Loucy (cell line): ENCODE data around the gene C1QL4.
"Not testable (repeated sequence)": the region's sequence is repeated elsewhere in the genome, so short reads cannot be mapped to it uniquely, and the experiment has no call there.

Experiments
- H2AFZ ChIP-seq: fragments of 200-600 bp; sonication (generic); 2 replicates; pipeline ENCODE4 v1.6.0; 2016; ENCODE audit warnings: antibody characterized with exemption, mild to moderate bottlenecking, low read length, moderate library complexity
- H3F3A ChIP-seq: fragments of 200-600 bp; 2 replicates; pipeline ENCODE4 v1.6.0; 2016; ENCODE audit warnings: antibody characterized with exemption, low read depth, mild to moderate bottlenecking
- H3K27me3 ChIP-seq: fragments of 200-600 bp; sonication (generic); 2 replicates; pipeline ENCODE4 v1.6.1; 2014; ENCODE audit warnings: low read length, mild to moderate bottlenecking; ENCODE audit not compliant: insufficient read depth, poor library complexity, severe bottlenecking
- H3K36me3 ChIP-seq: fragments of 200-600 bp; sonication (generic); 2 replicates; pipeline ENCODE4 v1.6.1; 2016; ENCODE audit warnings: low read length; ENCODE audit not compliant: insufficient read depth
- H3K4me1 ChIP-seq: fragments of 200-600 bp; sonication (generic); 2 replicates; pipeline ENCODE4 v1.5.1; 2014; ENCODE audit warnings: low read length, mild to moderate bottlenecking; ENCODE audit not compliant: insufficient read depth, poor library complexity, severe bottlenecking
- H3K4me2 ChIP-seq: fragments of 200-600 bp; sonication (generic); 2 replicates; pipeline ENCODE4 v1.6.0; 2014; ENCODE audit warnings: antibody characterized with exemption, low read length, low read depth, mild to moderate bottlenecking; ENCODE audit not compliant: poor library complexity, severe bottlenecking
- H3K4me3 ChIP-seq: fragments of 200-600 bp; sonication (generic); 2 replicates; pipeline ENCODE4 v1.5.1; 2014; ENCODE audit warnings: low read length, mild to moderate bottlenecking, mixed read lengths; ENCODE audit not compliant: poor library complexity, severe bottlenecking
- H3K79me2 ChIP-seq: fragments of 200-600 bp; sonication (generic); 2 replicates; pipeline ENCODE4 v1.6.1; 2014; ENCODE audit warnings: low read length; ENCODE audit not compliant: insufficient read depth
- H3K9ac ChIP-seq: fragments of 200-600 bp; sonication (generic); 2 replicates; pipeline ENCODE4 v1.6.0; 2014; ENCODE audit warnings: mild to moderate bottlenecking, low read depth, low read length, moderate library complexity; ENCODE audit not compliant: poor library complexity, severe bottlenecking
- H3K9me2 ChIP-seq: fragments of 200-600 bp; sonication (generic); replicated peaks from 2 replicates; pipeline ENCODE4 v1.6.1; 2016; ENCODE audit warnings: low read depth, low read length, mixed read lengths
- H3K9me3 ChIP-seq: fragments of 200-600 bp; sonication (generic); 2 replicates; pipeline ENCODE4 v1.6.1; 2014; ENCODE audit warnings: mild to moderate bottlenecking, antibody characterized with exemption, low read length, low read depth; ENCODE audit not compliant: insufficient read depth
- H4K20me1 ChIP-seq: fragments of 200-600 bp; sonication (generic); 2 replicates; pipeline ENCODE4 v1.6.0; 2014; ENCODE audit warnings: antibody characterized with exemption, low read length, mild to moderate bottlenecking; ENCODE audit not compliant: insufficient read depth, poor library complexity, severe bottlenecking
- CTCF ChIP-seq: fragments of 200-600 bp; sonication (generic); conservative IDR thresholded peaks from 2 replicates; pipeline ENCODE4 v1.5.1; 2014; ENCODE audit warnings: mild to moderate bottlenecking, antibody characterized with exemption, low read length
- EZH2phosphoT487 ChIP-seq: fragments of 200-600 bp; IDR thresholded peaks from 2 replicates; pipeline ENCODE4 v1.6.1; 2018; ENCODE audit warnings: antibody characterized with exemption, mild to moderate bottlenecking, moderate library complexity, borderline replicate concordance

Gene C1QL4

GRCh38 chr12:49323524-49324097 is 13.4 kb downstream of the C1QL4 start:
- Histone ChIP-seq H3K9me3 (no peaks in the 10 kb centered on the region), H2AFZ (peak overlapping the region; percentile 76), H3K4me3 (peak overlapping the region; percentile 90), H3F3A (no peaks in the 10 kb centered on the region), H3K27me3 (no peaks in the 10 kb centered on the region), H3K4me1 (peaks cover 23% of the 10 kb centered on the region), H3K79me2 (peaks cover 48% of the 10 kb centered on the region), H3K9me2 (no peaks in the 10 kb centered on the region), H3K36me3 (peaks cover 17% of the 10 kb centered on the region; the same call in 1 of the 2 replicates), H3K9ac (peak overlapping the region; percentile 93), H3K4me2 (peak overlapping the region; percentile 83), H4K20me1 (peaks cover 5% of the 10 kb centered on the region)
- TF ChIP-seq EZH2phosphoT487 = no peak
- no peak for TF ChIP-seq CTCF

- peaks cover 5% of the 10 kb centered on the region for H4K20me1 ChIP-seq
- H3K4me1 ChIP-seq = peaks cover 23% of the 10 kb centered on the region
- TF ChIP-seq CTCF = no peak
- TF ChIP-seq EZH2phosphoT487 = no peak
- H3F3A ChIP-seq = no peaks in the 10 kb centered on the region
- H3K9ac ChIP-seq = peak within 1 kb of the TSS; percentile 93
- no peaks in the 10 kb centered on the region for H3K9me2 ChIP-seq
- H3K36me3 ChIP-seq = peaks cover 17% of the 10 kb centered on the region; the same call in 1 of the 2 replicates
- no peaks in the 10 kb centered on the region for H3K9me3 ChIP-seq
- peak within 1 kb of the TSS; percentile 87 for H3K4me2 ChIP-seq
- peaks cover 48% of the 10 kb centered on the region for H3K79me2 ChIP-seq
- H2AFZ ChIP-seq = peak within 1 kb of the TSS; percentile 76
- H3K27me3 ChIP-seq = no peaks in the 10 kb centered on the region
- peak within 1 kb of the TSS; percentile 90 for H3K4me3 ChIP-seq
Observed at GRCh38 chr12:49322708-49323523, 14.1 kb downstream of the C1QL4 start, which contains the start of gene TROAP. Gene TROAP (plus strand): TSS chr12:49323255. CDS start chr12:49323609, 354 bp downstream.

- H3K4me3 ChIP-seq = peak overlapping the region; percentile 90
- no peaks in the 10 kb centered on the region for H3K27me3 ChIP-seq
- H3K9ac ChIP-seq = peak overlapping the region; percentile 91
- H4K20me1 ChIP-seq = peaks cover 5% of the 10 kb centered on the region
- no peaks in the 10 kb centered on the region for H3K9me2 ChIP-seq
- H3K36me3 ChIP-seq = peaks cover 16% of the 10 kb centered on the region; the same call in 1 of the 2 replicates
- peak overlapping the region; percentile 87 for H3K4me2 ChIP-seq
- H3K9me3 ChIP-seq = no peaks in the 10 kb centered on the region
- H3K79me2 ChIP-seq = peaks cover 46% of the 10 kb centered on the region
- no peak for TF ChIP-seq CTCF
- TF ChIP-seq EZH2phosphoT487 = no peak
- peaks cover 23% of the 10 kb centered on the region for H3K4me1 ChIP-seq
- H3F3A ChIP-seq = no peaks in the 10 kb centered on the region
- H2AFZ ChIP-seq = peak overlapping the region; percentile 76
Observed at GRCh38 chr12:49322367-49322707, 14.7 kb downstream of the C1QL4 start.

- not testable (repeated sequence) for H3K9me3 ChIP-seq, H4K20me1 ChIP-seq, H3F3A ChIP-seq, H2AFZ ChIP-seq, H3K4me2 ChIP-seq, H3K9ac ChIP-seq, H3K4me3 ChIP-seq, H3K36me3 ChIP-seq, H3K9me2 ChIP-seq, H3K27me3 ChIP-seq
- Histone ChIP-seq H3K79me2 (peaks cover 29% of the 10 kb centered on the region), H3K4me1 (peaks cover 19% of the 10 kb centered on the region)
Observed at GRCh38 chr12:49320411-49321103, 16.4 kb downstream of the C1QL4 start.

GRCh38 chr12:49317118-49317517 is 19.9 kb downstream of the C1QL4 start:
- H3K4me3 ChIP-seq, H3K36me3 ChIP-seq, H3K79me2 ChIP-seq, H3K9me2 ChIP-seq, H3K4me2 ChIP-seq, H2AFZ ChIP-seq, H3K9ac ChIP-seq, H4K20me1 ChIP-seq, H3K27me3 ChIP-seq, H3K4me1 ChIP-seq, H3F3A ChIP-seq, H3K9me3 ChIP-seq: not testable (repeated sequence)
